Muscle layer of duodenum (tissue), 2 donors: ENCODE measurements around the gene ACSL3.
A peak's percentile ranks its signal among the peaks of the same experiment; 100 is the strongest.
"Not testable (repeated sequence)": the region's sequence is repeated elsewhere in the genome, so short reads cannot be mapped to it uniquely, and the experiment has no call there.

Experiments
- H3K27ac ChIP-seq: one replicate; pipeline ENCODE4 v1.7.0; 2013; ENCODE audit warnings: mild to moderate bottlenecking, low read length
- H3K27me3 ChIP-seq: one replicate; pipeline ENCODE4 v1.7.0; 2013; ENCODE audit warnings: low read depth, mild to moderate bottlenecking, control low read depth, low read length
- H3K36me3 ChIP-seq, 2 donors: one replicate each; pipeline ENCODE4 v1.7.0; 2013; ENCODE audit warnings: low read length in 2 of 2, control low read depth in 1 of 2, mild to moderate bottlenecking in 1 of 2; ENCODE audit not compliant: insufficient read depth in 2 of 2, control insufficient read depth in 1 of 2
- H3K4me1 ChIP-seq, 2 donors: one replicate each; pipeline ENCODE4 v1.7.0; 2013; ENCODE audit warnings: low read length in 2 of 2, mild to moderate bottlenecking in 2 of 2, control low read depth in 1 of 2, moderate library complexity in 1 of 2; ENCODE audit not compliant: insufficient read depth in 2 of 2, control insufficient read depth in 1 of 2
- H3K4me3 ChIP-seq, 2 donors: one replicate each; pipeline ENCODE4 v1.7.0; 2013; ENCODE audit warnings: low read length in 2 of 2, low read depth in 1 of 2, mild to moderate bottlenecking in 1 of 2
- H3K9me3 ChIP-seq, 2 donors: one replicate each; pipeline ENCODE4 v1.7.0; 2013; ENCODE audit warnings: low read length in 2 of 2, control low read depth in 1 of 2, mild to moderate bottlenecking in 1 of 2; ENCODE audit not compliant: control insufficient read depth in 1 of 2
- donor health status: healthy.

The ACSL3 gene

GRCh38 chr2:222835823-222836151 lies 25.0 kb upstream of the ACSL3 start:
- no peak overlapping the region for H3K4me3 ChIP-seq
- H3K4me1 ChIP-seq = no peaks in the 10 kb centered on the region
- H3K27me3 ChIP-seq = no peaks in the 10 kb centered on the region
- no peaks in the 10 kb centered on the region for H3K36me3 ChIP-seq
- no peak overlapping the region for H3K27ac ChIP-seq
- H3K9me3 ChIP-seq = no peaks in the 10 kb centered on the region

DNA sequence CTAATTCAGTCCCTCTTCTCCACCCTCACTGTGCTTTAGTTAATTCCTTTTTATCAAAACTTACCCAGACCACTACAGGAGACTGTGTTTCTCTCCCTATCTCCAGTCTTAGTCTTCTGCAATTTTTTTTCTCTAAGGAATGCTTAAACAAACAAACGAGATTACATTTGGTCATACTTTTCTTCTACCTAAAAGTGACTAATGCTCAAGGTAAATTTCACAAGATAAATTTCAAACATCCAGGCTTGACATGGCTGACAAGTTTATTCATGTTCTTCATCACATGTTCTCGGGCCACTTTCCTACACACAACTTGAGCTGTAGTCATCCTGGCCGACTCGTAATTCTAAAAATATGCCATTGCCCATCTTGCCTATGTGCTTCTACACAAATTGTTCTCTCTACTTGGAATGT lies 23.2 kb upstream of the ACSL3 start:
- H3K4me1 ChIP-seq = no peaks in the 10 kb centered on the region
- H3K4me3 ChIP-seq = no peak overlapping the region
- no peaks in the 10 kb centered on the region for H3K27me3 ChIP-seq
- H3K9me3 ChIP-seq = no peaks in the 10 kb centered on the region
- no peak overlapping the region for H3K27ac ChIP-seq
- H3K36me3 ChIP-seq = no peaks in the 10 kb centered on the region

- Histone ChIP-seq H3K4me3 (no peak overlapping the region), H3K9me3 (no peaks in the 10 kb centered on the region), H3K27me3 (no peaks in the 10 kb centered on the region), H3K27ac (no peak overlapping the region), H3K36me3 (no peaks in the 10 kb centered on the region), H3K4me1 (no peaks in the 10 kb centered on the region)
Measured at GRCh38 chr2:222840060-222840802, 20.6 kb upstream of the ACSL3 start.

DNA sequence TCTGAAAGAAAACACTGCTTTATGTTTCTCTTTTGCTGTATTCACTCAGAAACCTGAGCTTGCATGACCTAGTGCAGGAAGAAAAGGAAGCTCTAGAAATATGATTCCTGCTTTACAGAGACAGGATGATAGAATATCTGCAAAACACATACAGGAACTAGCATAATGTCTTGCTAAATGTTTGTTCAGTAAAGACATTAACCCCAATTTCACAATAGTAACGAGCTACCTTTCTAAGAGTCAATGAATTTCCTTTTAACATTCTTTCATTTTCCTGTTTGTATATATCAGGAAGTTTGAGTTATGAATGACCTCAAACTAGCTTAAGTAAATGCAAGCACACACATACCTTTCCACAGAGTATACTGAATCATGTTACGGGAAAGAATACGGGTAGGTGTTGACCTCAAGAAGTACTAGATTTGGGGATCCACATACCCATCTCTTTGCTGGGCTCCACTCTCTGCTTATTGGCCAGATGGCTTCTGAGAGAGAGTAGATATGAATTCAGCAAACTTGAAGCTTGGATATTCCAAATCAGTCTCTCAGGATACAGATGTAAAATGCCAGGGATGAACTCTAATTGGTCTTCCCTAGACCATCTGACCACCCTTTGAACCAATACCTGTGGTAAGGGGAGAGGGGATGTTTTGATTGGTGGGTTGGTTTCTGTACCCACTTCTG lies 18.2 kb upstream of the ACSL3 start:
- no peaks in the 10 kb centered on the region for H3K27me3 ChIP-seq
- H3K27ac ChIP-seq = no peak overlapping the region
- H3K9me3 ChIP-seq = no peaks in the 10 kb centered on the region
- H3K4me1 ChIP-seq = no peaks in the 10 kb centered on the region
- H3K4me3 ChIP-seq = no peak overlapping the region
- H3K36me3 ChIP-seq = no peaks in the 10 kb centered on the region

GRCh38 chr2:222844323-222844722 lies 16.5 kb upstream of the ACSL3 start:
- Histone ChIP-seq H3K9me3 (no peaks in the 10 kb centered on the region), H3K36me3 (no peaks in the 10 kb centered on the region), H3K4me3 (no peak overlapping the region), H3K4me1 (no peaks in the 10 kb centered on the region), H3K27me3 (no peaks in the 10 kb centered on the region), H3K27ac (peak overlapping the region; percentile 67)

DNA sequence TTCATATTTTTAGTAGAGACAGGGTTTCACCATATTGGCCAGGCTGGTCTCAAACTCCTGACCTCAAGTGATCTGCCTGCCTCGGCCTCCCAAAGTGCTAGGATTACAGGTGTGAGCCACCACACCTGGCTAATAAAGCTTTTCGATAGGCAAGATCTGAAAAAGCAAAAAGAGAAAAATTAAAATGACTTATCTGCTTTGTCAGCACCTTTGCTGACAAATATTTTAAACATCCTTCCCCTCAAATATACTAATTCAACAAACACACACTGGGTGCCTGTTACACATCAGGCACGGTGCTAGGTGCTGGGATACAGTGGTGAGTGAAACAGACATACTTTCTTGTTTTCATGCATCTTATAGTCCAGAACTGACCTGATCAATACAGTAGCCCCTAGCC lies 15.5 kb upstream of the ACSL3 start:
- H3K4me1 ChIP-seq, H3K4me3 ChIP-seq, H3K36me3 ChIP-seq, H3K27me3 ChIP-seq, H3K27ac ChIP-seq, H3K9me3 ChIP-seq: not testable (repeated sequence)

GRCh38 chr2:222846003-222846402 lies 14.8 kb upstream of the ACSL3 start:
- Histone ChIP-seq H3K4me3 (no peak overlapping the region), H3K4me1 (no peaks in the 10 kb centered on the region), H3K36me3 (no peaks in the 10 kb centered on the region), H3K27ac (no peak overlapping the region), H3K27me3 (no peaks in the 10 kb centered on the region), H3K9me3 (no peaks in the 10 kb centered on the region)

DNA sequence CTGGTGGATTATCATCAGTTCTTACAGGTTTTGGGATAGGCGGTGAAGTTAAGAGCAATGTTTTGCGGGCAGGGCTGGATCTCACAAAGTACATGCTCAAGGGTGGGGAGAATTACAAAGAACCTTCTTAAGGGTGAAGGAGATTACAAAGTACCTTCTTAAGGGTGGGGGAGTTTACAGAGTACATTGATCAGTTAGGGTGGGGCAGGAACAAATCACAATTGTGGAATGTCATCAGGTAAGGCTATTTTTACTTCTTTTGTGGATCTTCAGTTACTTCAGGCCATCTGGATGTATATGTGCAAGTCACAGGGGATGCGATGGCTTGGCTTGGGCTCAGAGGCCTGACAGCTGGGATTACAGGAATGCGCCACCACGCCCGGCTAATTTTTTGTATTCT lies 12.8 kb upstream of the ACSL3 start:
- H3K27ac ChIP-seq, H3K4me1 ChIP-seq, H3K27me3 ChIP-seq, H3K4me3 ChIP-seq, H3K9me3 ChIP-seq, H3K36me3 ChIP-seq: not testable (repeated sequence)

- Histone ChIP-seq H3K27ac (no peak overlapping the region), H3K4me1 (no peaks in the 10 kb centered on the region), H3K36me3 (no peaks in the 10 kb centered on the region), H3K9me3 (no peaks in the 10 kb centered on the region), H3K27me3 (no peaks in the 10 kb centered on the region), H3K4me3 (no peak overlapping the region)
Measured at GRCh38 chr2:222848862-222849261, 12.0 kb upstream of the ACSL3 start.

GRCh38 chr2:222851956-222852617 lies 8.7 kb upstream of the ACSL3 start:
- Histone ChIP-seq H3K4me3 (no peak overlapping the region), H3K4me1 (no peaks in the 10 kb centered on the region), H3K27me3 (no peaks in the 10 kb centered on the region), H3K9me3 (no peaks in the 10 kb centered on the region), H3K36me3 (no peaks in the 10 kb centered on the region), H3K27ac (no peak overlapping the region)

DNA sequence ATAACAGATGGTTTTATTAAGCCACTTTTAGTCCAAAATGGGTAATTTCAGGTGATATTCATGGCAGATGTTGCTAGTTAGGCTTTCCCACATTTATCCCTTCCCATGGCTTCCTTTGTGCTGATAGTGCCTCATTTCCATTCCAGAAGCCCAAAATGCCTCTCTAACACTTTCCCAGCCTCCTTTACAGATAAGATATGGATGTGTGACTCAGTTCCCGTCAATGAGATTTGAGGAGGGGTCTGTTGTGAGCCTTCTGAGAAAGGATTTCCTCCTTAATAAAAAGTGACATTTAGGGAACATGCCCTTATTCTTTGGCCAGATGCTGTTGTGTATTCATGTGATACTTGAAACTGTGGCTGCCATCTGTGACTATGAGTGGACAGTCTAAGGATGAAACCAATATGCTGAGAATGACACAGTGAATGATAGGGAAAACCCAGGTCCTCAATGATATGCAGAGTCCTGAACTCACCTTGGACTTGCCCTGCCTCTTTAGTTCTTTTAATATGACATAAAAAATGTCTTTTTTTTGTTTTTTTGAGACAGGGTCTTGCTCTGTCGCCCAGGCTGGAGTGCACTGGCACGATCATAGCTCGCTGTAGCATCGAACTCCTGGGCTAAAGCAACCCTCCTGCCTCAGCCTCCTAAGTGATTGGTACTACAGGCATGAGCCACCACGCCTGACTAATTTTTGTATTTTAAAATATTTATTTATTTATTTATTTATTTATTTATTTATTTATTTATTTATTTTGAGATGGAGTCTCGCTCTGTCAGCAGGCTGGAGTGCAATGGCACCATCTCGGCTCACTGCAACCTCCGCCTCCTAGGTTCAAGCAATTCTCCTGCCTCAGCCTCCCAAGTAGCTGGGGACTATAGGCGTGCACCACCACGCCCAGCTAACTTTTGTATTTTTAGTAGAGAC lies 5.8 kb upstream of the ACSL3 start:
- Histone ChIP-seq H3K9me3 (no peaks in the 10 kb centered on the region), H3K27me3 (no peaks in the 10 kb centered on the region), H3K4me3 (no peak overlapping the region)

More for the DNA sequence above, 5.8 kb upstream of the ACSL3 start:
- Histone ChIP-seq H3K27ac (no peak overlapping the region), H3K36me3 (no peaks in the 10 kb centered on the region), H3K4me1 (peaks cover 4 to 6% of the 10 kb centered on the region in 2 donors)
